Endothelial cell of umbilical vein (primary cell): ENCODE measurements around the gene UVRAG. TPM values are rescaled to one million over a fixed set of nuclear protein-coding genes. Genes with fewer than 3 reads are reported as not detected.

Experiments
- BruUV-seq: library from RNA; stranded (reverse); fragments of 400-500 nt; replicated peaks from 2 replicates; lab custom pipeline; 2021; lab: Mats Ljungman, UMichigan
- CTCF ChIA-PET: fragments of 300-600, 350-600 bp; sonication (Branson Sonifier 250); formaldehyde crosslinking; loops from one replicate; lab custom pipeline; 2021; ENCODE audit warnings: antibody characterized with exemption, inconsistent platforms; lab: Charles Lee
- POLR2A ChIA-PET: fragments of 300-600, 350-600 bp; sonication (Branson Sonifier 250); formaldehyde crosslinking; loops from one replicate; lab custom pipeline; 2021; ENCODE audit warnings: antibody characterized with exemption, inconsistent platforms; lab: Charles Lee
- DNase-seq: peaks from one replicate; pipeline ENCODE4 v3.0.0-alpha.2; 2011; ENCODE audit warnings: low read depth, low spot score
- FAIRE-seq: peaks from 2 replicates; lab custom pipeline; 2011; peaks lifted over from hg19 to GRCh38; lab: Jason Lieb, UNC
- H2AFZ ChIP-seq: 2 replicates; pipeline ENCODE4 v1.6.0; 2012; ENCODE audit warnings: low read depth, low read length, control low read depth, inconsistent platforms
- H3K27ac ChIP-seq: 2 replicates; pipeline ENCODE4 v1.5.1; 2011; ENCODE audit warnings: low read depth, mild to moderate bottlenecking, control low read depth, low read length, moderate library complexity; ENCODE audit not compliant: insufficient read depth
- H3K27me3 ChIP-seq, 2 experiments: 2 replicates each; pipeline versions ENCODE4 v1.6.0 to v1.6.1; 2011; ENCODE audit warnings: low read length in 2 of 2, mixed read lengths in 1 of 2; ENCODE audit not compliant: control insufficient read depth in 2 of 2, insufficient read depth in 2 of 2
- H3K36me3 ChIP-seq, 2 experiments: 2 replicates in 1 of 2; 3 replicates in 1 of 2; pipeline ENCODE4 v1.5.1; 2011; ENCODE audit warnings: low read length in 2 of 2, mild to moderate bottlenecking in 1 of 2, moderate library complexity in 1 of 2; ENCODE audit not compliant: control insufficient read depth in 2 of 2, insufficient read depth in 2 of 2; ENCODE audit errors: extremely low read depth in 1 of 2
- H3K4me1 ChIP-seq: 3 replicates; pipeline ENCODE4 v1.5.1; 2011; ENCODE audit warnings: mild to moderate bottlenecking, low read length; ENCODE audit not compliant: control insufficient read depth, insufficient read depth; ENCODE audit errors: extremely low read depth
- H3K4me2 ChIP-seq: 2 replicates; pipeline ENCODE4 v1.6.1; 2011; ENCODE audit warnings: low read length, control low read depth, mixed read lengths; ENCODE audit not compliant: insufficient read depth
- H3K4me3 ChIP-seq, 3 experiments: fragments of 200-600 bp in 1 of 3; sonication (generic), shearing (Covaris generic) in 1 of 3; replicated peaks in 1 of 3; 2 replicates each; pipeline ENCODE4 v1.5.1; 2011 to 2016; ENCODE audit warnings: control low read depth in 3 of 3, low read length in 3 of 3, mild to moderate bottlenecking in 2 of 3, inconsistent platforms in 1 of 3, low read depth in 1 of 3, moderate library complexity in 1 of 3; ENCODE audit not compliant: insufficient read depth in 1 of 3
- H3K79me2 ChIP-seq: 2 replicates; pipeline ENCODE4 v1.6.0; 2012; ENCODE audit warnings: low read length, inconsistent platforms; ENCODE audit not compliant: control insufficient read depth, insufficient read depth
- H3K9ac ChIP-seq: replicated peaks from 2 replicates; pipeline ENCODE3; 2011; ENCODE audit warnings: low read length, control low read depth; ENCODE audit not compliant: insufficient read depth; ENCODE audit errors: extremely low read depth
- H3K9me1 ChIP-seq: replicated peaks from 3 replicates; pipeline ENCODE4 v1.6.0; 2011; ENCODE audit warnings: mild to moderate bottlenecking, low read length; ENCODE audit not compliant: control insufficient read depth, insufficient read depth; ENCODE audit errors: extremely low read depth
- H3K9me3 ChIP-seq: replicated peaks from 2 replicates; pipeline ENCODE4 v1.5.1; 2012; ENCODE audit warnings: low read length, inconsistent platforms; ENCODE audit not compliant: control insufficient read depth, insufficient read depth
- H4K20me1 ChIP-seq: replicated peaks from 2 replicates; pipeline ENCODE3; 2011; ENCODE audit warnings: mild to moderate bottlenecking, low read length; ENCODE audit not compliant: control insufficient read depth, insufficient read depth; ENCODE audit errors: extremely low read depth
- CTCF ChIP-seq, 2 donors: IDR thresholded peaks; 1 replicate in 1 of 2; 2 replicates in 1 of 2; pipeline ENCODE4 v1.5.1; 2011; ENCODE audit warnings: low read length in 2 of 2, mild to moderate bottlenecking in 2 of 2, moderate library complexity in 2 of 2, control low read depth in 1 of 2, inconsistent platforms in 1 of 2, low read depth in 1 of 2; ENCODE audit not compliant: insufficient read depth in 1 of 2; ENCODE audit errors: extremely low read depth in 1 of 2
- EZH2 ChIP-seq: IDR thresholded peaks from 2 replicates; pipeline ENCODE4 v1.6.1; 2012; ENCODE audit warnings: borderline replicate concordance, low read depth, mild to moderate bottlenecking, moderate library complexity, low read length, inconsistent platforms; ENCODE audit not compliant: severe bottlenecking
- FOS ChIP-seq: IDR thresholded peaks from 2 replicates; pipeline ENCODE4 v1.6.1; 2011; ENCODE audit warnings: mild to moderate bottlenecking, low read length, moderate library complexity, borderline replicate concordance; ENCODE audit not compliant: insufficient read depth
- GATA2 ChIP-seq: IDR thresholded peaks from 2 replicates; pipeline ENCODE4 v1.7.0; 2011; ENCODE audit warnings: low read depth, mild to moderate bottlenecking, moderate library complexity, mixed read lengths, low read length; ENCODE audit not compliant: insufficient read length, insufficient read depth
- JUN ChIP-seq: IDR thresholded peaks from 2 replicates; pipeline ENCODE4 v1.6.1; 2011; ENCODE audit warnings: borderline replicate concordance, low read depth; ENCODE audit not compliant: insufficient read length, insufficient read depth
- MAX ChIP-seq: IDR thresholded peaks from 2 replicates; pipeline ENCODE4 v1.6.1; 2011; ENCODE audit not compliant: insufficient read depth, insufficient read length
- MYC ChIP-seq: IDR thresholded peaks from one replicate; pipeline ENCODE4 v1.6.1; 2011; ENCODE audit warnings: mild to moderate bottlenecking, low read depth, low read length
- POLR2A ChIP-seq: IDR thresholded peaks from 2 replicates; pipeline ENCODE4 v1.6.1; 2012; ENCODE audit warnings: low read depth, mild to moderate bottlenecking, control low read depth, low read length
- POLR2AphosphoS5 ChIP-seq: IDR thresholded peaks from 2 replicates; pipeline ENCODE4 v1.6.1; 2012; ENCODE audit warnings: low read depth, mild to moderate bottlenecking, control low read depth, low read length, moderate library complexity; ENCODE audit not compliant: insufficient read depth
- dilution Hi-C: fragments of 300-500 bp; cut with MboI; formaldehyde crosslinking; loops from one replicate; pipeline ENCODE4 v1.15.0; 2019; ENCODE audit warnings: low sequenced_read_pairs; ENCODE audit not compliant: extremely low pct_ligation_motif_present
- intact Hi-C: fragments of 100-400 bp; cut with micrococcal nuclease; formaldehyde crosslinking; loops from one replicate; pipeline ENCODE4 v1.10.0; 2022
- polyA plus RNA-seq, 4 experiments: library from polyadenylated mRNA; depleted of rRNA in 3 of 4; stranded (reverse) in 3 of 4; unstranded in 1 of 4; fragments of >200 nt; gene quantifications; 2 replicates each; pipeline versions ENCODE4 v1.2.1 to v1.2.3, GENCODE V29; 2011 to 2012; ENCODE audit warnings: missing spikeins in 1 of 4
- total RNA-seq: library from RNA; stranded (reverse); gene quantifications from 2 replicates; pipeline ENCODE4 v1.2.3, GENCODE V29; 2021

The UVRAG gene
- total and polyA plus RNA-seq, 2 donors (not counting 3 experiments of a cell fraction or from before 2014, with no cell fraction given): 21.2 to 65.6 TPM

GRCh38 chr11:76051937-76052336 lies 236.9 kb downstream of the UVRAG start:
- peaks cover 2% of the 10 kb centered on the region for H3K4me1 ChIP-seq
- no TSS peak for BruUV-seq
- ChIA-PET POLR2A (no interaction called here), CTCF (interaction anchor here (1.0 to 1.4 kb wide), 3 partner anchors 17 to 155 kb away, joined by 3 to 5 read pairs (median 3); no protein-coding TSS in a partner anchor)
- dilution Hi-C loops (no loop called here), intact Hi-C loops (no loop called here)
- H3K4me2 ChIP-seq: no peak overlapping the region
- H3K36me3 ChIP-seq: no peaks in the 10 kb centered on the region
- H3K9me3 ChIP-seq: no peaks in the 10 kb centered on the region
- no peak overlapping the region for H3K27ac ChIP-seq
- H2AFZ ChIP-seq: no peak overlapping the region
- DNase-seq (no peak), FAIRE-seq (no peak)
- no peak overlapping the region for H3K4me3 ChIP-seq
- peaks cover 3% of the 10 kb centered on the region for H3K79me2 ChIP-seq
- no peaks in the 10 kb centered on the region for H3K27me3 ChIP-seq
- no peak overlapping the region for H3K9ac ChIP-seq
- TF ChIP-seq MAX: no peak
- no peak for TF ChIP-seq MYC
- TF ChIP-seq POLR2A: no peak
- no peak for TF ChIP-seq GATA2
- no peak for TF ChIP-seq CTCF (IDR thresholded peaks at IDR 0.05; ENCODE audit: extremely low read depth in 1 of 2, insufficient read depth in 1 of 2, low read depth in 1 of 2, low read length in 2 of 2)
- TF ChIP-seq JUN: no peak
- no peak for TF ChIP-seq POLR2AphosphoS5
- TF ChIP-seq FOS: no peak
- TF ChIP-seq EZH2: no peak
- no peaks in the 10 kb centered on the region for H4K20me1 ChIP-seq
- no peaks in the 10 kb centered on the region for H3K9me1 ChIP-seq
